Coronary artery (tissue), 2 donors: ENCODE measurements around the gene CCDC121.
"Not testable (repeated sequence)": the region's sequence is repeated elsewhere in the genome, so short reads cannot be mapped to it uniquely, and the experiment has no call there.

ENCODE experiments used
- DNase-seq: peaks from one replicate; pipeline ENCODE4 v3.0.0-alpha.2; 2017; ENCODE audit warnings: low spot score
- H3K27ac ChIP-seq, 2 donors: fragments of 200-600 bp; sonication (generic); one replicate each; pipeline ENCODE4 v1.5.1; 2016 to 2019
- H3K4me3 ChIP-seq: fragments of 200-600 bp; sonication (generic); 2 replicates; pipeline ENCODE4 v1.5.1; 2016; ENCODE audit warnings: mild to moderate bottlenecking, moderate library complexity
- TF ChIP-seq, protein P1 (sequence below): fragments of 200-600 bp; sonication (generic); IDR thresholded peaks from one replicate; pipeline ENCODE4 v1.5.1; 2019; ENCODE audit warnings: antibody characterized with exemption

The CCDC121 gene

GRCh38 chr2:27636766-27637165, 8.0 kb upstream of the CCDC121 start:
- Histone ChIP-seq H3K27ac (no peak overlapping the region), H3K4me3 (no peak overlapping the region)
- DNase-seq, result no peak
- TF ChIP-seq, protein P1, sequence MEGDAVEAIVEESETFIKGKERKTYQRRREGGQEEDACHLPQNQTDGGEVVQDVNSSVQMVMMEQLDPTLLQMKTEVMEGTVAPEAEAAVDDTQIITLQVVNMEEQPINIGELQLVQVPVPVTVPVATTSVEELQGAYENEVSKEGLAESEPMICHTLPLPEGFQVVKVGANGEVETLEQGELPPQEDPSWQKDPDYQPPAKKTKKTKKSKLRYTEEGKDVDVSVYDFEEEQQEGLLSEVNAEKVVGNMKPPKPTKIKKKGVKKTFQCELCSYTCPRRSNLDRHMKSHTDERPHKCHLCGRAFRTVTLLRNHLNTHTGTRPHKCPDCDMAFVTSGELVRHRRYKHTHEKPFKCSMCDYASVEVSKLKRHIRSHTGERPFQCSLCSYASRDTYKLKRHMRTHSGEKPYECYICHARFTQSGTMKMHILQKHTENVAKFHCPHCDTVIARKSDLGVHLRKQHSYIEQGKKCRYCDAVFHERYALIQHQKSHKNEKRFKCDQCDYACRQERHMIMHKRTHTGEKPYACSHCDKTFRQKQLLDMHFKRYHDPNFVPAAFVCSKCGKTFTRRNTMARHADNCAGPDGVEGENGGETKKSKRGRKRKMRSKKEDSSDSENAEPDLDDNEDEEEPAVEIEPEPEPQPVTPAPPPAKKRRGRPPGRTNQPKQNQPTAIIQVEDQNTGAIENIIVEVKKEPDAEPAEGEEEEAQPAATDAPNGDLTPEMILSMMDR, result no peak

GRCh38 chr2:27634291-27634690, 5.5 kb upstream of the CCDC121 start:
- H3K27ac ChIP-seq, result no peak overlapping the region
- H3K4me3 ChIP-seq, result no peak overlapping the region
- TF ChIP-seq, protein P1, result no peak
- DNase-seq, result no peak

DNA sequence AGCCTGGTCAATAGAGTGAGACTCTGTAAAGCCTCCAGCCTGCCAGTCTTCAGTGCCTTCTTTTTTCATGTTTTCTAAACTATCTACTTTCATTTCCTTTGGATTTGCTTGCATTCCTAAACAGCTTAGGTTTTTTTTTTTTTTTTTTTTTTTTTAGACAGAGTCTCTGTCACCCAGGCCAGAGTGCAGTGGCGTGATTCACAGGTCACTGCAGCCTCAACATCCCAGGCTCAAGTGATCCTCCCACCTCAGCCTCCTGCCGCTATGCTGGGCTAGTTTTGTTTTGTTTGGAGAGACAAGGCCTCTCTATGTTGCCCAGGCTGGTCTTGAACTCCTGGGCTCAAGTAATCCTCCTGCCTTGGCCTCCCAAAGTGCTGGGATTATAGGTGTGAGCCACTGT, 1.4 kb upstream of the CCDC121 start:
- not testable (repeated sequence) for DNase-seq, H3K27ac ChIP-seq, H3K4me3 ChIP-seq

DNA sequence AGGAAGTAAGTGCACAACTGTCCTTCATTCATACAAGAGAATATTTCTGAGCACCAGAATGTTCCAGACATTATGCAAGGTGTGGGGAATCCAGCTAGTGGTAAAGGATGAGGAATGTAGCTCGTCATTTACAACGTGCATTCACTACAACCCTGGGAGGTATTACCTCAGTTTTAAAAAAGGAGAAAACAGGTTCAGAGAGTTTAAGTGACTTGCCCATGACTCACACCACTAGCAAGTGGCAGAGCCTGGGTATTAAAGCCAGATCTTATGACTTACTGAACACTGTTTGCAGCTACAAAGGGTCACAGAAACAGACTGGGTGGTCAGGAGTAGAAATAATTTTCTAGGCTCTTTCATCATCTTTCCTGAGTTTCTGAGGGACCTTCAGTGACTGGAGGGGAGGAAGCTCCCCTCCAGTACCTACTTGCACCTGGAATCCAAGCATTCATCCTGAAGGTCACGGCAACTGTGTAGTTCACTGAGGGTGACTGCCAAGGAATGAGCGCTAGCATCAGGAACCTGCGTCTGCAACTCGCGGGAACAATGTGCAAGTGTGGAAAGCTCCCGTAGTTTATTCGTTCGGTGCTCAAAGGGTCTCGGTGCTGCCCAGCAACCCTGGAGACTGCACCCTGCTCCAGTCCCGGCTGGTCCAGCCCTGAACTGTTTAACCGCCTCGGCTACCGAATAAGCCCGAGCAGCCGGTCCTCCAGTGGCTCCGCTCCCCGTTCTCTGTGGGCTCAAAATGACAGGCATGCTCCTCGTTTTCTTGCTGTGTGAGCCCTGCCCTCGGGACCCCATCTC, 647 bp downstream of the CCDC121 start:
- H3K4me3 ChIP-seq, result peak overlapping the region; percentile 83
- TF ChIP-seq, protein P1, result no peak
- peak overlapping the region; percentile 44 to 75 for H3K27ac ChIP-seq
- DNase-seq, result no peak

GRCh38 chr2:27626921-27627320, 1.9 kb downstream of the CCDC121 start:
- not testable (repeated sequence) for H3K4me3 ChIP-seq, DNase-seq
- H3K27ac ChIP-seq, result peak overlapping the region in 1 of 2 donors; percentile 28

- not testable (repeated sequence) for H3K4me3 ChIP-seq, DNase-seq
- H3K27ac ChIP-seq, result peak overlapping the region in 1 of 2 donors; percentile 28
Observed at GRCh38 chr2:27626323-27626722, 2.5 kb downstream of the CCDC121 start.

GRCh38 chr2:27624943-27625342, 3.9 kb downstream of the CCDC121 start:
- TF ChIP-seq, protein P1, result no peak
- DNase-seq, result no peak
- H3K27ac ChIP-seq, result no peak overlapping the region
- no peak overlapping the region for H3K4me3 ChIP-seq

- TF ChIP-seq, protein P1, result no peak
- no peak for DNase-seq
- H3K27ac ChIP-seq, result no peak overlapping the region
- no peak overlapping the region for H3K4me3 ChIP-seq
Observed at GRCh38 chr2:27622921-27623384, 5.9 kb downstream of the CCDC121 start.
